Bone marrow (tissue), 2 donors: Measurements from ENCODE around the gene DLL4.

ENCODE experiments used
- DNase-seq, 2 donors: peaks; one replicate each; lab custom pipeline; 2025; lab: John Stamatoyannopoulos, UW

The DLL4 gene

GRCh38 chr15:40926659-40927494, 2.3 kb upstream of the DLL4 start:
- no peak for DNase-seq

- no peak for DNase-seq
Observed at GRCh38 chr15:40927495-40927872, 1.7 kb upstream of the DLL4 start.

GRCh38 chr15:40927873-40928806, 1.0 kb upstream of the DLL4 start:
- no peak for DNase-seq

- peak in 1 of 2 donors; percentile 26 for DNase-seq
Observed at GRCh38 chr15:40929660-40930429, 705 bp downstream of the DLL4 start.

GRCh38 chr15:40930430-40931299, 1.5 kb downstream of the DLL4 start:
- no peak for DNase-seq

GRCh38 chr15:40931300-40932142, 2.4 kb downstream of the DLL4 start:
- DNase-seq = no peak

- peak in 1 of 2 donors; percentile 33 for DNase-seq
Observed at GRCh38 chr15:40932156-40932555, 3.0 kb downstream of the DLL4 start.

GRCh38 chr15:40932649-40933516, 3.7 kb downstream of the DLL4 start:
- DNase-seq = no peak

- DNase-seq = no peak
Observed at GRCh38 chr15:40933517-40933902, 4.4 kb downstream of the DLL4 start.

- no peak for DNase-seq
Observed at GRCh38 chr15:40934457-40934856, 5.3 kb downstream of the DLL4 start.

GRCh38 chr15:40936234-40936708, 7.1 kb downstream of the DLL4 start:
- DNase-seq = no peak

- no peak for DNase-seq
Observed at GRCh38 chr15:40936709-40937666, 7.8 kb downstream of the DLL4 start.

- DNase-seq = no peak
Observed at GRCh38 chr15:40937762-40938535, 8.8 kb downstream of the DLL4 start.

- DNase-seq = no peak
Observed at GRCh38 chr15:40938536-40938870, 9.4 kb downstream of the DLL4 start.

- no peak for DNase-seq
Observed at GRCh38 chr15:40940296-40940801, 11.2 kb downstream of the DLL4 start.

- no peak for DNase-seq
Observed at GRCh38 chr15:40941068-40941527, 12.0 kb downstream of the DLL4 start.
